A549 (cell line): Measurements from ENCODE around the gene PMAIP1. TPM values are rescaled to one million over a fixed set of nuclear protein-coding genes. Genes with fewer than 3 reads are reported as not detected.

Experiments used
- ATAC-seq, 2 experiments: fragments of 200-7000 bp in 1 of 2; fragments of >200 bp in 1 of 2; cut with Nextera tagmentation in 1 of 2; cut with Tn5 transposase in 1 of 2; 3 replicates each; pipeline versions ENCODE4 v1.8.0 to v1.9.1; 2018 to 2020; ENCODE audit warnings: mild to moderate bottlenecking in 1 of 2, moderate library complexity in 1 of 2
- CTCF ChIA-PET: fragments of 300-600 bp; sonication (Branson Sonifier 250); formaldehyde crosslinking; extraction: SDS; loops from one replicate; lab custom pipeline; 2021; ENCODE audit warnings: antibody characterized with exemption, inconsistent platforms; lab: Yijun Ruan, JAX
- POLR2A ChIA-PET: fragments of 350-600 bp; formaldehyde crosslinking; extraction: SDS; loops from one replicate; lab custom pipeline; 2021; ENCODE audit warnings: antibody characterized with exemption, inconsistent platforms; lab: Yijun Ruan, JAX
- DNase-seq, 2 experiments: peaks; one replicate each; pipeline versions ENCODE4 v3.0.0 to v3.0.0-alpha.2; 2011 to 2016; ENCODE audit warnings: low read depth in 1 of 2, low spot score in 1 of 2
- FAIRE-seq: peaks from 2 replicates; lab custom pipeline; 2011; peaks lifted over from hg19 to GRCh38; lab: Jason Lieb, UNC
- H3K27ac ChIP-seq, 2 experiments: fragments of >200 bp; sonication (Bioruptor Twin); formaldehyde crosslinking; 3 replicates each; pipeline ENCODE4 v1.5.1; 2016 to 2017
- H3K4me1 ChIP-seq: fragments of >200 bp; sonication (Bioruptor Twin); formaldehyde crosslinking; 3 replicates; pipeline ENCODE4 v1.6.1; 2016
- H3K4me2 ChIP-seq: fragments of >200 bp; sonication (Bioruptor Twin); formaldehyde crosslinking; 3 replicates; pipeline ENCODE4 v1.6.1; 2016
- H3K4me3 ChIP-seq: fragments of >200 bp; sonication (Bioruptor Twin); formaldehyde crosslinking; 3 replicates; pipeline ENCODE4 v1.5.1; 2016
- H3K9me3 ChIP-seq: fragments of >200 bp; sonication (Bioruptor Twin); formaldehyde crosslinking; 3 replicates; pipeline ENCODE4 v1.6.1; 2016
- ATOH8 ChIP-seq: fragments of 250-450 bp; sonication (Bioruptor Pico); IDR thresholded peaks from 2 replicates; pipeline ENCODE4 v1.5.0; 2020; ENCODE audit warnings: low read depth, mild to moderate bottlenecking, moderate library complexity
- CBX2 ChIP-seq: fragments of 200-600 bp; sonication (generic); IDR thresholded peaks from 2 replicates; pipeline ENCODE4 v1.6.1; 2016; ENCODE audit warnings: low read depth, mild to moderate bottlenecking, borderline replicate concordance
- E2F6 ChIP-seq: IDR thresholded peaks from 2 replicates; pipeline ENCODE4 v1.6.1; 2012; ENCODE audit warnings: low read depth, borderline replicate concordance
- EHF ChIP-seq: fragments of 250-450 bp; sonication (Bioruptor Pico); IDR thresholded peaks from 2 replicates; pipeline ENCODE4 v1.5.0; 2020; ENCODE audit warnings: mild to moderate bottlenecking
- EP300 ChIP-seq, 2 experiments: fragments of >200 bp; sonication (Bioruptor Twin); formaldehyde crosslinking; IDR thresholded peaks; 2 replicates in 1 of 2; 3 replicates in 1 of 2; pipeline ENCODE4 v1.6.1; 2016 to 2017
- FOSB ChIP-seq: fragments of 250-450 bp; sonication (Bioruptor Pico); IDR thresholded peaks from 2 replicates; pipeline ENCODE4 v1.5.0; 2020; ENCODE audit warnings: mild to moderate bottlenecking, moderate library complexity
- FOXS1 ChIP-seq: fragments of 250-450 bp; sonication (Bioruptor Pico); IDR thresholded peaks from 2 replicates; pipeline ENCODE4 v1.5.0; 2020; ENCODE audit warnings: mild to moderate bottlenecking, moderate library complexity
- GATA3 ChIP-seq: IDR thresholded peaks from 2 replicates; pipeline ENCODE4 v1.6.1; 2012; ENCODE audit warnings: borderline replicate concordance
- HMGXB4 ChIP-seq: fragments of 250-450 bp; sonication (Bioruptor Pico); IDR thresholded peaks from 2 replicates; pipeline ENCODE4 v1.5.0; 2021; ENCODE audit warnings: mild to moderate bottlenecking, moderate library complexity, borderline replicate concordance
- HOXA7 ChIP-seq: fragments of 250-450 bp; sonication (Bioruptor Pico); IDR thresholded peaks from 2 replicates; pipeline ENCODE4 v1.5.0; 2020; ENCODE audit warnings: mild to moderate bottlenecking, moderate library complexity
- HOXB13 ChIP-seq: fragments of 250-450 bp; sonication (Bioruptor Pico); IDR thresholded peaks from 2 replicates; pipeline ENCODE4 v1.5.0; 2020; ENCODE audit warnings: low read depth, mild to moderate bottlenecking, moderate library complexity
- KDM1A ChIP-seq: fragments of 200-600 bp; sonication (generic); IDR thresholded peaks from 2 replicates; pipeline ENCODE4 v1.6.1; 2016; ENCODE audit warnings: low read depth, mild to moderate bottlenecking
- MAZ ChIP-seq: fragments of 150-350 bp; IDR thresholded peaks from 2 replicates; pipeline ENCODE4 v1.6.1; 2014; ENCODE audit warnings: antibody characterized with exemption, low read depth, low read length, borderline replicate concordance
- NR3C1 ChIP-seq: fragments of >200 bp; sonication (Bioruptor Twin); formaldehyde crosslinking; IDR thresholded peaks from 3 replicates; pipeline ENCODE4 v1.6.1; 2017
- POLR2A ChIP-seq: IDR thresholded peaks from 2 replicates; pipeline ENCODE4 v1.6.1; 2012; ENCODE audit warnings: mild to moderate bottlenecking, low read length
- RARB ChIP-seq: fragments of 250-450 bp; sonication (Bioruptor Pico); IDR thresholded peaks from 2 replicates; pipeline ENCODE4 v1.8.0; 2021; ENCODE audit warnings: mild to moderate bottlenecking, moderate library complexity
- RCOR1 ChIP-seq: fragments of 150-350 bp; IDR thresholded peaks from 2 replicates; pipeline ENCODE4 v1.6.1; 2014; ENCODE audit warnings: antibody characterized with exemption, low read length, low read depth
- SMC3 ChIP-seq: fragments of >200 bp; sonication (Bioruptor Twin); formaldehyde crosslinking; IDR thresholded peaks from 3 replicates; pipeline ENCODE4 v1.6.1; 2018; ENCODE audit warnings: inconsistent platforms
- SREBF2 ChIP-seq: fragments of 450-650 bp; IDR thresholded peaks from 2 replicates; pipeline ENCODE4 v1.6.1; 2014; ENCODE audit warnings: mild to moderate bottlenecking, moderate library complexity
- TFCP2L1 ChIP-seq: fragments of 250-450 bp; sonication (Bioruptor Pico); IDR thresholded peaks from 2 replicates; pipeline ENCODE4 v1.5.0; 2021; ENCODE audit warnings: mild to moderate bottlenecking
- ZSCAN20 ChIP-seq: fragments of 250-450 bp; sonication (Bioruptor Pico); IDR thresholded peaks from 2 replicates; pipeline ENCODE4 v1.8.0; 2022; ENCODE audit warnings: mild to moderate bottlenecking, moderate library complexity
- WGBS: methylation state at CpG from one replicate; pipeline ENCODE4 v1.1.6; 2017; ENCODE audit errors: missing lambda C conversion rate; 5-methylcytosine and 5-hydroxymethylcytosine counted together
- polyA plus RNA-seq, 4 experiments: library from polyadenylated mRNA; depleted of rRNA in 3 of 4; stranded (reverse); fragments of >200 nt; fragmentation: RNase III in 1 of 4; extraction: RNeasy Plus Mini Kit Qiagen cat#74134 plus additional on column Dnase treatment in 1 of 4; gene quantifications; 2 replicates in 3 of 4; 3 replicates in 1 of 4; pipeline ENCODE4 v1.2.3, GENCODE V29; 2011 to 2017
- TF ChIP-seq, protein P1 (sequence below): fragments of >200 bp; sonication (Bioruptor Twin); formaldehyde crosslinking; IDR thresholded peaks from 3 replicates; pipeline ENCODE4 v1.5.1; 2016
- TF ChIP-seq, protein P2 (sequence below): IDR thresholded peaks from 2 replicates; pipeline ENCODE4 v1.6.1; 2012
- TF ChIP-seq, protein P3 (sequence below): fragments of >200 bp; sonication (Bioruptor Twin); formaldehyde crosslinking; IDR thresholded peaks from 3 replicates; pipeline ENCODE4 v1.6.1; 2016

PMAIP1 gene
- polyA plus RNA-seq, 2 of the 4 experiments (the other 2 are of a cell fraction), result 9.7 to 40.3 TPM

DNA sequence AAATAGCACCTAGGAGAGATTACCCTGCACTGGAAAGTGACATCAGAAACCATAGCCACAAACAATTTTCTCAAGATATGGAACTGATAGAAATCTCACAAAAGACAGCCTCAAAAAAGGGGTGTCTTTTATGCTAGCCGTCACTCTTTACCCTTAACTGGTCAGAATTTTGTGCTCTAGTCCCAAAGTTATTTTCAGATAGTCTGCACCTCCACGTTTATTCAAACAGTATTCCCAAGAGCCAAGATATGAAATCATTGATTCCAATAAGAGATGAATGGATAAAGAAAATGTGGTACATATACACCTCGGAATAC, 23.5 kb upstream of the PMAIP1 start:
- no peak for FAIRE-seq
- Histone ChIP-seq H3K4me2 (no peak overlapping the region), H3K4me3 (no peak overlapping the region), H3K9me3 (no peaks in the 10 kb centered on the region), H3K27ac (no peak overlapping the region), H3K4me1 (peaks cover 18% of the 10 kb centered on the region)
- ChIA-PET CTCF (no interaction called here), POLR2A (no interaction called here)
- WGBS, result 66% methylated on average over 3 of the region's 3 CpGs
- TF ChIP-seq NR3C1 (no peak), FOXS1 (no peak), POLR2A (no peak), RARB (CRISPR knock-in tag) (no peak), MAZ (no peak), HOXA7 (CRISPR knock-in tag) (no peak), CBX2 (no peak), HOXB13 (no peak)
- TF ChIP-seq, protein P1, sequence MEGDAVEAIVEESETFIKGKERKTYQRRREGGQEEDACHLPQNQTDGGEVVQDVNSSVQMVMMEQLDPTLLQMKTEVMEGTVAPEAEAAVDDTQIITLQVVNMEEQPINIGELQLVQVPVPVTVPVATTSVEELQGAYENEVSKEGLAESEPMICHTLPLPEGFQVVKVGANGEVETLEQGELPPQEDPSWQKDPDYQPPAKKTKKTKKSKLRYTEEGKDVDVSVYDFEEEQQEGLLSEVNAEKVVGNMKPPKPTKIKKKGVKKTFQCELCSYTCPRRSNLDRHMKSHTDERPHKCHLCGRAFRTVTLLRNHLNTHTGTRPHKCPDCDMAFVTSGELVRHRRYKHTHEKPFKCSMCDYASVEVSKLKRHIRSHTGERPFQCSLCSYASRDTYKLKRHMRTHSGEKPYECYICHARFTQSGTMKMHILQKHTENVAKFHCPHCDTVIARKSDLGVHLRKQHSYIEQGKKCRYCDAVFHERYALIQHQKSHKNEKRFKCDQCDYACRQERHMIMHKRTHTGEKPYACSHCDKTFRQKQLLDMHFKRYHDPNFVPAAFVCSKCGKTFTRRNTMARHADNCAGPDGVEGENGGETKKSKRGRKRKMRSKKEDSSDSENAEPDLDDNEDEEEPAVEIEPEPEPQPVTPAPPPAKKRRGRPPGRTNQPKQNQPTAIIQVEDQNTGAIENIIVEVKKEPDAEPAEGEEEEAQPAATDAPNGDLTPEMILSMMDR, result no peak
- DNase-seq, result no peak
- no peak for ATAC-seq

GRCh38 chr18:59877361-59877760, 22.4 kb upstream of the PMAIP1 start:
- H3K4me3 ChIP-seq, result no peak overlapping the region
- ATAC-seq, result no peak
- CTCF ChIA-PET, result interaction anchor here (1.0 kb wide), 1 partner anchor 74 kb away, joined by 3 read pairs; no protein-coding TSS in a partner anchor
- H3K27ac ChIP-seq, result no peak overlapping the region
- no peak overlapping the region for H3K4me2 ChIP-seq
- no peak for TF ChIP-seq EHF
- TF ChIP-seq, protein P2, sequence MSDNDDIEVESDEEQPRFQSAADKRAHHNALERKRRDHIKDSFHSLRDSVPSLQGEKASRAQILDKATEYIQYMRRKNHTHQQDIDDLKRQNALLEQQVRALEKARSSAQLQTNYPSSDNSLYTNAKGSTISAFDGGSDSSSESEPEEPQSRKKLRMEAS, result no peak
- no peak for TF ChIP-seq HMGXB4 (CRISPR knock-in tag)
- TF ChIP-seq, protein P3, sequence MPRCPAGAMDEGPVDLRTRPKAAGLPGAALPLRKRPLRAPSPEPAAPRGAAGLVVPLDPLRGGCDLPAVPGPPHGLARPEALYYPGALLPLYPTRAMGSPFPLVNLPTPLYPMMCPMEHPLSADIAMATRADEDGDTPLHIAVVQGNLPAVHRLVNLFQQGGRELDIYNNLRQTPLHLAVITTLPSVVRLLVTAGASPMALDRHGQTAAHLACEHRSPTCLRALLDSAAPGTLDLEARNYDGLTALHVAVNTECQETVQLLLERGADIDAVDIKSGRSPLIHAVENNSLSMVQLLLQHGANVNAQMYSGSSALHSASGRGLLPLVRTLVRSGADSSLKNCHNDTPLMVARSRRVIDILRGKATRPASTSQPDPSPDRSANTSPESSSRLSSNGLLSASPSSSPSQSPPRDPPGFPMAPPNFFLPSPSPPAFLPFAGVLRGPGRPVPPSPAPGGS, result no peak
- no peak for TF ChIP-seq FOSB (CRISPR knock-in tag)
- TF ChIP-seq EP300 (IDR thresholded peaks at IDR 0.05), result no peak
- no peak for TF ChIP-seq POLR2A
- no peak for TF ChIP-seq ATOH8
- TF ChIP-seq E2F6, result no peak
- TF ChIP-seq SMC3, result no peak
- no peak for TF ChIP-seq KDM1A
- TF ChIP-seq TFCP2L1 (CRISPR knock-in tag), result no peak
- TF ChIP-seq ZSCAN20 (CRISPR knock-in tag), result no peak
- TF ChIP-seq GATA3, result no peak
- no peak for TF ChIP-seq RCOR1
- TF ChIP-seq SREBF2, result no peak
- no peaks in the 10 kb centered on the region for H3K9me3 ChIP-seq
- POLR2A ChIA-PET, result no interaction called here
- H3K4me1 ChIP-seq, result peaks cover 29% of the 10 kb centered on the region
- WGBS, result 37% methylated on average over 1 of the region's 1 CpG
- no peak for DNase-seq
- no peak for FAIRE-seq
